Activated T-cell treated with anti-CD3 and anti-CD28 coated beads, Interleukin-2, amount 50 U/mL, for 48 hours (primary cell): ENCODE data around the gene C1orf21.

Source experiments
- DNase-seq, 2 experiments: peaks; one replicate each; pipeline ENCODE4 v3.0.0-alpha.2; 2020

C1orf21 gene

GRCh38 chr1:184457500-184457899 is 70.7 kb downstream of the C1orf21 start:
- DNase-seq = no peak

DNA sequence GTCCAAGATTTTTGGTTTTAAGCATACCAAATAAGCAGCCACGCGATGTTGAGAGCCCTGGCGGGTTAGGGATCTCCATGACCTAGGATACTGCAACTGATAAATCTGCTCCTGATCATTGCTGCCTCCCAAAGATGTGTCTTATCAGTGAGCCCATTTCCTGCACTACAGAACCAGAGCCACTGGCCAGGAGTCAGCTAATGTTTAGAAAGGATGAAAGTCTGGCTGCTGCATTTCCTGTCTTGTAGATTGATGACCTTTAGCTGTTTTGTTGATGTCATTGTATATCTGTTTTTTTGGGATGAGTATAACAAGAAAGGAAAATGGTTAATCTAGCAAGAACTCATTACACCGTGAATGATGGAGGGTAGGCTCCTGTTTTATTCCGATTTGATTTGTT is 74.5 kb downstream of the C1orf21 start:
- DNase-seq = no peak

GRCh38 chr1:184462155-184462554 is 75.3 kb downstream of the C1orf21 start:
- DNase-seq = no peak

DNA sequence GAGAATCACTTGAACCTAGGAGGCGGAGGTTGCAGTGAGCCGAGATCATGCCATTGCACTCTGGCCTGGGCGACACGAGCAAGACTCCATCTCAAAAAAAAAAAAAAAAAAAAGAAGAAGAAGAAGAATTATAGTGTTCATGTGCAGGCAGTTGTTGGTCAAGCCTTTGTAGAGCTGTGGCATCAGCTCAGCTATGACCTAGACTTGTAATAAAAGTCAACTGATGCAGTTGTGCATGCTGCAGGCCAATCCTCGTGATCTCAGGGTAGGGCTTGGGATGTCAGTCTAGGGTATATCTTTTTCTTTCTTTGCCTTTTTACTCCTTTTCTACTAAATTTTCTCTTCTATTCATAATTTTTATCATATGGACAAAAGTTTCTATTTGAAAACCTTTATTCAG is 76.2 kb downstream of the C1orf21 start:
- DNase-seq = no peak

GRCh38 chr1:184463680-184464079 is 76.9 kb downstream of the C1orf21 start:
- no peak for DNase-seq

DNA sequence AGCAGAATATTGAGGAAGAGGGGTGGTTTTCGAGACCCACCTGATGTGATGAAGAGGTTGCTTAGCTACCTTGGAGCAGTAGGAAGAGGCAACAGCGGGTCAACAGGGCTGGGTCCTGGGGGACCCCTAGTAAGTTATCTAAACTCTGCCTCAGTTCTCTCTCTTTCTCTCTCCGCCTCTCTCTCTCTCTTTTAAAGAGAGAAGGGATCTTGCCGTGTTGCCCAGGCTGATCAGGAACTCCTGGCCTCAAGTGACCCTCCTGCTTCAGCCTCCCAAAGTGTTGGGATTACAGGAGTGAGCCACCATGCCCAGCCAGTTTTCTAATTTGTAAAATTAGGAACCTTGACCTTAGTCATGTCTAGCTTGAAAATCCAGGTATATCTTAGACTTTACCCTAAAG is 77.9 kb downstream of the C1orf21 start:
- no peak for DNase-seq

DNA sequence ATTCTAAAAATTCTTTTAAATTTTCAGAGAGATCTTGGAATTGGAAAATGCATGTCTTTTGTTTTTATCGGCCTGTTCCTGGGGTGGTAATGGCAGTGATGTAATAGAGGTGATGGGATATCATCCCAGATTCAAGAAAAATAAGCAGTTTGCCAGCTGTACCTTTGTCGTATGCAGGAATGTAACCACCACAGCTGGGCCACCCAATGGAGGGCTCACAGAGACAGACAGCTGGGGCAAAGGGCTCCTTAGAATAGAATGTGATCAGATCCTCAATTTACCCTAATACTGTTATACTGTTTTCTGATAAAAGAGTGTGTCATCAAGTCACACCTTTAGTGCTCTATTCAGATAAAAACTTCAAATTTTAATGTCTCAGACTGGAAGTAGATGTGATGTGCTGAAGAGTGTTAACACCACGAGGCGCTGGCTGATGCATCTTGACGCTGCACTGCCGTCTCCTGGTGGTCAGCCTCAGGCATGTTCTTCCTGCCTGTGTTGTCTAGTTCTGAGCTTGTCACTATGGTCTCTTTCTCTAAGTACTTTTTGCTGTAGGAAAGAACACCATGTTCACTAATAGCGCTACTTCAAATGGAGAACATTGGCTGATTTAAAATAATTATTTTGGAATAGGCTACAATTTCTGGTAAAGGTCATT is 78.8 kb downstream of the C1orf21 start:
- no peak for DNase-seq

GRCh38 chr1:184467295-184467694 is 80.5 kb downstream of the C1orf21 start:
- no peak for DNase-seq

- no peak for DNase-seq
These were observed 82.6 kb downstream of the C1orf21 start for GRCh38 chr1:184469396-184469795.

GRCh38 chr1:184471686-184472085 is 84.9 kb downstream of the C1orf21 start:
- no peak for DNase-seq

GRCh38 chr1:184472136-184472535 is 85.3 kb downstream of the C1orf21 start:
- DNase-seq = no peak

DNA sequence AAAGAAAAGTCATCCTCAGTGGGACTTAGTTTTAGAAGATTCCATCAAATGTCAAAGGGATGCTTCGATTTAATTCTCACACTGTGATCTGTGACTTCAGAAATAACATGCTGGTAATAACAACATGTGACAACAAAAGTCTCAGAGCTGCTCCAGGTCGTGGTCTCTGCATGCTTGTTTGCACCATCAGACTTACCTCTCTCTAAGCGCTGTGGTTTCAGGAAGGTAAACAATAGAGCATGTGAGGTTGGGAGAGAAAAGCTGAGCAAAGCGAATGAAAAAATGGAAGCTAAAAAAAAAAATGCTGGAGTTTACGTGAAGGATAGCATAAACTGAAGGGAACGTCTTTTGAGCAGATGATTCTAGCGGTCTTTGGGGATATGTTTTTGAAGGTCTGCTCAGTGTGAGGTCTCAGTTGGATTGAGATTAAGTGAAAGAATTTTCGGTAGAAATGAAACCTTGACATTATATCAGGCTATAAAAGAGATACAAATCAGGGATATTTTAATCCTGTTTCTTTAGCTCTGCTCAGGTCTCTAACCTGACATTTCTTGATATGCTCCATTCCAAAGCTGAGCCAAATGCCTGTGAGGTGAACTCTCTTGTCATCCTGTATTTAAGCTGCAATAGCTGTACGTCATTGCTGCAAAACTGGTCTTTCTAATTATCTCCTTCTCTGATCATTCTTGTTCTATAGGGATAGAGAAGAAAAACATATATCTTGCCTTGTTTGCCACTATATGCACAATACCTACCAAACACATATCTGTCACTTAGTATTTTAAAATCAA is 86.5 kb downstream of the C1orf21 start:
- no peak for DNase-seq

GRCh38 chr1:184476187-184476586 is 89.4 kb downstream of the C1orf21 start:
- DNase-seq = no peak

DNA sequence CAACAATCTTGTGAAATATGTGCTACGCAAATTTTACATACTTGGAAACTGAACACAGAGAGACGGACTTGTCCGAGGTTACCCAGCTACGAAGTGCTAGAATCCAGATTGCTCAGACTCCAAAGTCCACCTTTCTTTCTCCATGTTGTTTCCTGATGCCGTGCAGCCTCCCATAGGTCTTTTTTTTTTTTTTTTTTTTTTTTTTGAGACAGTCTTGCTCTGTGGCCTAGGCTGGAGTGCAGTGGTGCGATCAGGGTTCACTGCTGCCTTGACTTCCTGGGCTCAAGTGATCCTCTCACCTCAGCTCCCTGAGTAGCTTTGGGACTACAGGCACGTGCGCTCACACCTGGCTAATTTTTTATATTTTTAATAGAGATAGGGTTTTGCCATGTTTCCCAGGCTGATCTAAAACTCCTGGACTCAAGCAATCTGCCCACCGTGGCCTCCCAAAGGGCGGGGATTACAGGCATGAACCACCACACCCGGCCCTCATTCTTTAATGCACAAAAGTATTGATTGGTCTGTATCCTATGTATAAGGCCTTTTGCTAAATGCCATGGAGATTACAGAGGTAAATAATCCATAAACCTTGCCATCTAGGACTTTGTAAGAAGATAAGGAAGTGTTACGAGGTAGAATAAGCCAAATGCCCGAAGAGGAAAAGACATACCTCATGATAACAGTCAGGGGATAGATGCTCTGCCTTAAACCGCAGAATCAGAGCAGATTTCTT is 92.8 kb downstream of the C1orf21 start:
- no peak for DNase-seq

GRCh38 chr1:184480736-184481135 is 93.9 kb downstream of the C1orf21 start:
- DNase-seq = no peak

DNA sequence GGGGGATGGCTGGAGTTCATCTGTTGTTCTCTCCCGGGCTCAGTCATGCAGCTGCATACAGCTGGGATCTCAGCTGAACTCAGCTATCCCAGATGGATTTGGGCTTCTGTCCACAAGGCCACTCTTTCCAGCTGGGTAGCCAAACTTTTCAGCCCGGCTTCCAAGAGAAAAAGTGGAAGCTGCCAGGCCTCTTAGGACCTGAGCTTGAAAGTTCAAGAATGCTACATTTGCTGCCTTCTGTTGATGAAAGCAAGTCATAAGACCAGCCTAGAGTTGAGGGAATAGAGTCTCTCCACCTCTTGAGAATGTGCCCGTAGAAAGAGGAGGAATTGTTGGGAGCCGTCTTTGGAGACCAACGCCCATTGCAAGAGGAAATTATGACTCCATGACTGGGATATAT is 95.3 kb downstream of the C1orf21 start:
- DNase-seq = no peak

DNA sequence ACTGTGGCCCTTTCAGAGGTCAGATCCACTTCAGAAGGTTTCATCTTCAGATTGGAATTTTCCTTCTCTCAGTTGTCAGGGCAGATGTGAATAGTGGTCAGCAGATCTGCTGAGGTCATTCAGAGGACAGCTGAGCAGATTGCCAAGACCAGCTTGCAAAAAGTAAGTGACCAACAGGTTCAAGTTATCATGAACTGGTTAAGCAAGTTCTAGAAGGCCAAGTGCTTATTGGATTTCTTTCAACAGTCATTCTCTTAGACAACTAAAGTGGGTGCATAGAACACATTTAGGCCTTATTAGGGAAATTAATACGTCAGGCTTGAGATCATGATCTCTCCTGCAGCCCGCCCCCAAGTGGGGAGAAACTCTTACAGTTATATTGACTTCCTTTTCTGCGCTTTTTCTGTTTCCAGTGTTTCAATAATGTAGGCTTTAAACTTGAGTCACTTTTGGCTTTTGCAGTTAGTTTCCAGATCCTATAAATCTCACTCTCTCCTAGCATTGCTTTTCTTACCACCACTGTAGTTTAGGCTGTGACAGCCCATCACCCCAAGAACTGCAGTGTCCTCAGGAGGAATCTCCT is 96.4 kb downstream of the C1orf21 start:
- DNase-seq = no peak

DNA sequence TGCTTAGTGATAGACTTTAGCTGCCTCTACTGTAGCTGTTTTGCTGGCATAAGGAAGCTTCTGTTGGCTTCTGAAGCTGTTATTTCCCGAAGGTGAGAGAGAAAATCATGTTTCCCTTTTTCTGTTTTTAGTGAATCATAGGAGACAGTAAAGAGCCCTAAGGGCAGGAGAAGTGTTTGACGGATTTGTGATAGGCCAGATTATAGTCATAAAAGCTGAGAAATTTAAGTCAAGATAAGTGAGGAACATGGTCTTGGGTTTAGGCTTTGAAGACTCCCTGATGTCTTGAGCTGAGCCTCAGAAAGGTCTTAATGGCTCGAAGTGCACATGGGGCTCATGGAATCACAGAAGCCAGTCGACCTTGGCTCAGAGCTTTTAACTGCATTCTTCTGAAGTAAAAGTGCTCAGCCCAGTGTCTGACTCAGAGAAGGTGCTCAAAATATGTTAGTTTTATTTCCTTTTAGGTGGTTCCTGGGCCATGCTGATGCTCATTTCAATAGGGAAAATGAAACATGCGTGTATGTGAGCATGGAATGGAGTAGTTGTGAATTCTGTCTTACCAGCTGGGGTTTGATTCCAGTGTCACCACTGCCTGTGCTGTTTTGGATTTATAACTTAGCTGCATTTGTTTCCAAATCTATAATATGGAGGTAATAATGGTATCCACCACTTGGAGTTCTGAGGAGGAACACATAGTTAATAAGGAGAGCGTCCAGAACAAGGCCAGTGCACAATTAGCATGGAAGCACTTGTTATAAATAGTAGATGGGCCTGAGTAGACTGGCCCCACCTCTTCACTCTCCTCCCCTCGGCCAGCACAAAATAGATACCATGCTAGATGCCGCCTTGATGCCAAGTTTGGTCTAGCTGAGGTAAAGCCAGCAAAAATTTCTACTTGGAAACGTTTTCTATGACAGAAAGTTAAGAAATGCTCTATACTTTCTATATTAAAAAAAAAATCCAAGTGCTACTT is 99.2 kb downstream of the C1orf21 start:
- no peak for DNase-seq

DNA sequence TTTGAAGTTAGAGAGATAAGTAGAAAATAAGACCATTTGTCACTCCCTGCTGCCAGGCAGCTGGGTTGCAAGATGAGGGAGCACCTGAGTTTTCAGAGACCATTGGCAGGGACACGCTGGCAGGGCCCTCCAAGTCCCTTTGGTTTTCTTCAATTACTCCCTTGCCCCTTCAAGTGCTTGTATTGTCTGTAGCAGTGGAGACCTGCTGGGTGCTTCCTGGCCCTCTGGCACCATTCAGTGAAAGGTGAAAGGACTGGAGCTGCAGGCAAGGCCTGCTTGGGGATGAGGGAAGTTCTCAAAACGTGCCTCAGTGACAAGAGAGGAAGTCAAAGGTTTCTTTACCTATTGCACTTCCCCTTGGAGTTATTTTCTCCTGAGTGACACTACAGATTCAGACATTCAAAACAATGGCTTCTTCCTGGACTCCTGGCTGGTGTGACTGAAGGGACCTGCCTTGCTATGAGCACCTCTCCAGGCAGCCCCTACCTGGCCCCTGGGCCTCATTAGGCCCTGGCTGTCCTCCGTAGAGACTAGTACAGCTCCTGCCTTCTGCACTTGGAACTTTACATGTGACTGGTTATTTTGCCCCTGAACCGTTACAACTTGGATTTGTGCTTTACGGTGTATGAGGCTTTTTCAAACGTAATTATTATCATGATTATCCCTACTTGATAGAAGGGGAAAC is 100.1 kb downstream of the C1orf21 start:
- DNase-seq = no peak

DNA sequence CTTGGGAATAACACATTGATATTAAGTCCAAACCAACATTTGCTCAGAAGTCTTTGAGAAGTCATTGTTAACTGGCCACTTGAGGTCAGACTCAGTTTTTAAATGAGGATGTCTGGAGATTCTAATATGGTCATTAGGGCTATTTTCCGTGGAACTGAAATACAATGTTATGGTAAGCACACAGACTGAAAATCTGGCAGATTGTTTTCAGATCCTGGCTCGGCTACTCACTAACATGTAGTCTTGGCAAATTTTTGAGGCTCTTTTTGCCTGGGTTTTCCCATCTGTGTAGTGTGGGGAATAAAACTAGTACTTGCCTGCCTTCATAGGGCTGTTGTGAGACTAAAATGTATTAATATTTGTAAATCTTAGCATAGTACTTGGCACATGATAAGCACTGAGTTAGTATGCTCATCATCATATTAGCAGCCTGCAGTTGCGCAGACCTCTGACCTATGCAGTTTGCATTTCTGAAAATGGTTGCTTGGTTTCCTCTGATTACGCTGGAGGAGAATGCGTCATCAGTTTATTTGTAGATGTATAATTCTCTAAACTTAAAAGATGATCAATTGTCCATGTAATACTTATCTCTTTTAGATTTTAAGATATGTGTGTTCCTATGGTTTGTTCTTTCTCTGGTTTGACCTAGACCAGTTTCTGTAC is 100.8 kb downstream of the C1orf21 start:
- no peak for DNase-seq

- DNase-seq = no peak
These were observed 103.1 kb downstream of the C1orf21 start for GRCh38 chr1:184489908-184490307.
